ENCODE measurements around the gene ROS1.

- TF ChIP-seq, protein P1, sequence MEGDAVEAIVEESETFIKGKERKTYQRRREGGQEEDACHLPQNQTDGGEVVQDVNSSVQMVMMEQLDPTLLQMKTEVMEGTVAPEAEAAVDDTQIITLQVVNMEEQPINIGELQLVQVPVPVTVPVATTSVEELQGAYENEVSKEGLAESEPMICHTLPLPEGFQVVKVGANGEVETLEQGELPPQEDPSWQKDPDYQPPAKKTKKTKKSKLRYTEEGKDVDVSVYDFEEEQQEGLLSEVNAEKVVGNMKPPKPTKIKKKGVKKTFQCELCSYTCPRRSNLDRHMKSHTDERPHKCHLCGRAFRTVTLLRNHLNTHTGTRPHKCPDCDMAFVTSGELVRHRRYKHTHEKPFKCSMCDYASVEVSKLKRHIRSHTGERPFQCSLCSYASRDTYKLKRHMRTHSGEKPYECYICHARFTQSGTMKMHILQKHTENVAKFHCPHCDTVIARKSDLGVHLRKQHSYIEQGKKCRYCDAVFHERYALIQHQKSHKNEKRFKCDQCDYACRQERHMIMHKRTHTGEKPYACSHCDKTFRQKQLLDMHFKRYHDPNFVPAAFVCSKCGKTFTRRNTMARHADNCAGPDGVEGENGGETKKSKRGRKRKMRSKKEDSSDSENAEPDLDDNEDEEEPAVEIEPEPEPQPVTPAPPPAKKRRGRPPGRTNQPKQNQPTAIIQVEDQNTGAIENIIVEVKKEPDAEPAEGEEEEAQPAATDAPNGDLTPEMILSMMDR (IDR thresholded peaks at IDR 0.05; ENCODE audit: low read depth, low read length): no peak
- TF ChIP-seq EZH2phosphoT487 (IDR thresholded peaks at IDR 0.05; ENCODE audit: low read depth): no peak
These were observed 144.8 kb downstream of the ROS1 start for GRCh38 chr6:117280922-117281321.

Data from OCI-LY3 (cell line).